ENCODE measurements around the gene IQCB1. TPM values are rescaled to one million over a fixed set of nuclear protein-coding genes. Genes with fewer than 3 reads are reported as not detected.
"Not testable (repeated sequence)": the region's sequence is repeated elsewhere in the genome, so short reads cannot be mapped to it uniquely, and the experiment has no call there.

IQCB1 gene
- total RNA-seq, 1 experiment from 2014 or later = 20.1 TPM

- Histone ChIP-seq H3K4me1 (ENCODE audit: control insufficient read depth, insufficient read depth, low read length) (no peaks in the 10 kb centered on the region), H3K4me3 (ENCODE audit: low read depth in 2 of 2, low read length in 2 of 2) (no peak overlapping the region), H3K27me3 (ENCODE audit: control insufficient read depth, insufficient read depth, low read length) (no peaks in the 10 kb centered on the region), H3K27ac (ENCODE audit: low read length) (no peak overlapping the region), H3K36me3 (ENCODE audit: control insufficient read depth, insufficient read depth, low read length) (no peaks in the 10 kb centered on the region), H3K9me3 (ENCODE audit: control insufficient read depth, insufficient read depth, low read depth, low read length) (no peaks in the 10 kb centered on the region)
- TF ChIP-seq SIN3A (IDR thresholded peaks at IDR 0.05; ENCODE audit: borderline replicate concordance, insufficient read depth, low read depth, low read length) (no peak), POLR2AphosphoS5 (IDR thresholded peaks at IDR 0.05; ENCODE audit: low read depth, low read length) (no peak), CTCF (IDR thresholded peaks at IDR 0.05) (no peak), TCF7L2 (IDR thresholded peaks at IDR 0.05; ENCODE audit: low read depth, low read length) (no peak)
- TF ChIP-seq, protein P1, sequence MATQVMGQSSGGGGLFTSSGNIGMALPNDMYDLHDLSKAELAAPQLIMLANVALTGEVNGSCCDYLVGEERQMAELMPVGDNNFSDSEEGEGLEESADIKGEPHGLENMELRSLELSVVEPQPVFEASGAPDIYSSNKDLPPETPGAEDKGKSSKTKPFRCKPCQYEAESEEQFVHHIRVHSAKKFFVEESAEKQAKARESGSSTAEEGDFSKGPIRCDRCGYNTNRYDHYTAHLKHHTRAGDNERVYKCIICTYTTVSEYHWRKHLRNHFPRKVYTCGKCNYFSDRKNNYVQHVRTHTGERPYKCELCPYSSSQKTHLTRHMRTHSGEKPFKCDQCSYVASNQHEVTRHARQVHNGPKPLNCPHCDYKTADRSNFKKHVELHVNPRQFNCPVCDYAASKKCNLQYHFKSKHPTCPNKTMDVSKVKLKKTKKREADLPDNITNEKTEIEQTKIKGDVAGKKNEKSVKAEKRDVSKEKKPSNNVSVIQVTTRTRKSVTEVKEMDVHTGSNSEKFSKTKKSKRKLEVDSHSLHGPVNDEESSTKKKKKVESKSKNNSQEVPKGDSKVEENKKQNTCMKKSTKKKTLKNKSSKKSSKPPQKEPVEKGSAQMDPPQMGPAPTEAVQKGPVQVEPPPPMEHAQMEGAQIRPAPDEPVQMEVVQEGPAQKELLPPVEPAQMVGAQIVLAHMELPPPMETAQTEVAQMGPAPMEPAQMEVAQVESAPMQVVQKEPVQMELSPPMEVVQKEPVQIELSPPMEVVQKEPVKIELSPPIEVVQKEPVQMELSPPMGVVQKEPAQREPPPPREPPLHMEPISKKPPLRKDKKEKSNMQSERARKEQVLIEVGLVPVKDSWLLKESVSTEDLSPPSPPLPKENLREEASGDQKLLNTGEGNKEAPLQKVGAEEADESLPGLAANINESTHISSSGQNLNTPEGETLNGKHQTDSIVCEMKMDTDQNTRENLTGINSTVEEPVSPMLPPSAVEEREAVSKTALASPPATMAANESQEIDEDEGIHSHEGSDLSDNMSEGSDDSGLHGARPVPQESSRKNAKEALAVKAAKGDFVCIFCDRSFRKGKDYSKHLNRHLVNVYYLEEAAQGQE (IDR thresholded peaks at IDR 0.05; ENCODE audit: insufficient read depth in 1 of 2, low read depth in 2 of 2, low read length in 1 of 2) = no peak
- POLR2A ChIA-PET = no interaction called here
- in situ Hi-C loops (cut with HindIII; ENCODE audit: low pct_unique_long_range_greater_than_20kb, low sequenced_read_pairs) (no loop called here), intact Hi-C loops (cut with micrococcal nuclease; ENCODE audit: unreplicated experiment) (no loop called here)
- BruUV-seq (replicated peaks) = no TSS peak
- CTCF ChIA-PET = no interaction called here
- ATAC-seq (no peak), DNase-seq (ENCODE audit: low read depth, low spot score) (no peak)
Measured at GRCh38 chr3:121863801-121864200, 28.9 kb upstream of the IQCB1 start.

DNA sequence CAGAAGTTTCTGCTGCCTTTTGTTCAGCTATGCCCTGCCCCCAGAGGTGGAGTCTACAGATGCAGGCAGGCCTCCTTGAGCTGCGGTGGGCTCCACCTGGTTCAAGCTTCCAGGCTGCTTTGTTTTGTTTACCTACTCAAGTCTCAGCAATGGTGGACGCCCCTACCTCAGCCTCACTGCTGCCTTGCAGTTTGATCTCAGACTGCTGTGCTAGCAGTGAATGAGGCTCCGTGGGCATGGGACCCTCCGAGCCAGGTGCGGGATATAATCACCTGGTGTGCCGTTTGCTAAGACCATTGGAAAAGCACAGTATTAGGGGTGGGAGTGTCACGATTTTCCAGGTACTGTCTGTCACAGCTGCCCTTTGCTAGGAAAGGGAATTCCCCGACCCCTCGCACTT, 28.4 kb upstream of the IQCB1 start:
- ATAC-seq; BruUV-seq (replicated peaks): not testable (repeated sequence)

DNA sequence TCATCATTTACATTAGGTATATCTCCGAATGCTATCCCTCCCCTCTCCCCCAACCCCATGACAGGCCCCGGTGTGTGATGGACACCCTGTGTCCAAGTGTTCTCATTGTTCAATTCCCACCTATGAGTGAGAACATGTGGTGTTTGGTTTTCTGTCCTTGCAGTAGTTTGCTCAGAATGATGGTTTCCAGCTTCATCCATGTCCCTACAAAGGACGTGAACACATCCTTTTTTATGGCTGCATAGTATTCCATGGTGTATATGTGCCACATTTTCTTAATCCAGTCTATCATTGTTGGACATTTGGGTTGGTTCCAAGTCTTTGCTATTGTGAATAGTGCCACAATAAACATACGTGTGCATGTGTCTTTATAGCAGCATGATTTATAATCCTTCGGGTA, 22.9 kb upstream of the IQCB1 start:
- POLR2A ChIA-PET; H3K4me1 ChIP-seq (ENCODE audit: control insufficient read depth, insufficient read depth, low read length); ATAC-seq; H3K4me3 ChIP-seq (ENCODE audit: low read depth in 2 of 2, low read length in 2 of 2); H3K36me3 ChIP-seq (ENCODE audit: control insufficient read depth, insufficient read depth, low read length); H3K27ac ChIP-seq (ENCODE audit: low read length); CTCF ChIA-PET; BruUV-seq (replicated peaks); DNase-seq (ENCODE audit: low read depth, low spot score); H3K9me3 ChIP-seq (ENCODE audit: control insufficient read depth, insufficient read depth, low read depth, low read length); H3K27me3 ChIP-seq (ENCODE audit: control insufficient read depth, insufficient read depth, low read length); in situ Hi-C loops (cut with HindIII; ENCODE audit: low pct_unique_long_range_greater_than_20kb, low sequenced_read_pairs); intact Hi-C loops (cut with micrococcal nuclease; ENCODE audit: unreplicated experiment): not testable (repeated sequence)

More for the DNA sequence above, 28.4 kb upstream of the IQCB1 start:
- H3K27ac ChIP-seq (ENCODE audit: low read length); H3K4me3 ChIP-seq (ENCODE audit: low read depth in 2 of 2, low read length in 2 of 2); H3K27me3 ChIP-seq (ENCODE audit: control insufficient read depth, insufficient read depth, low read length); CTCF ChIA-PET; POLR2A ChIA-PET; DNase-seq (ENCODE audit: low read depth, low spot score); H3K36me3 ChIP-seq (ENCODE audit: control insufficient read depth, insufficient read depth, low read length); in situ Hi-C loops (cut with HindIII; ENCODE audit: low pct_unique_long_range_greater_than_20kb, low sequenced_read_pairs); H3K9me3 ChIP-seq (ENCODE audit: control insufficient read depth, insufficient read depth, low read depth, low read length); intact Hi-C loops (cut with micrococcal nuclease; ENCODE audit: unreplicated experiment); H3K4me1 ChIP-seq (ENCODE audit: control insufficient read depth, insufficient read depth, low read length): not testable (repeated sequence)
